Measurements from ENCODE around the gene OBI1. TPM values are rescaled to one million over a fixed set of nuclear protein-coding genes. Genes with fewer than 3 reads are reported as not detected.

OBI1 gene
- 9.8 TPM for polyA plus RNA-seq

- Mint-ChIP-seq H3K9me3 (no peaks in the 10 kb centered on the region), H3K4me3 (peak within 1 kb of the TSS; percentile 94 to 100 (median 100)), H3K27ac (peak within 1 kb of the TSS; percentile 68 to 96 (median 96)), H3K4me1 (peaks cover 25 to 37% (median 37%) of the 10 kb centered on the region in 3 donors), H3K36me3 (peaks cover 1% of the 10 kb centered on the region), H3K27me3 (peaks cover 1% of the 10 kb centered on the region)
These were observed at the start of gene OBI1 for GRCh38 chr13:78658630-78659449. Gene OBI1 (minus strand): TSS chr13:78659155. CDS start chr13:78659120, 35 bp downstream.

GRCh38 chr13:78701383-78701782 lies 42.4 kb upstream of the OBI1 start:
- no peaks in the 10 kb centered on the region for H3K27me3 Mint-ChIP-seq
- peaks cover 0 to 5% (median 4%) of the 10 kb centered on the region in 3 donors for H3K9me3 Mint-ChIP-seq
- H3K4me3 Mint-ChIP-seq: no peak overlapping the region
- no peaks in the 10 kb centered on the region for H3K36me3 Mint-ChIP-seq
- H3K4me1 Mint-ChIP-seq: no peaks in the 10 kb centered on the region
- H3K27ac Mint-ChIP-seq: no peak overlapping the region

- H3K36me3 Mint-ChIP-seq: no peaks in the 10 kb centered on the region
- H3K9me3 Mint-ChIP-seq: peaks cover 0 to 5% (median 4%) of the 10 kb centered on the region in 3 donors
- H3K27me3 Mint-ChIP-seq: no peaks in the 10 kb centered on the region
- H3K27ac Mint-ChIP-seq: no peak overlapping the region
- no peak overlapping the region for H3K4me3 Mint-ChIP-seq
- H3K4me1 Mint-ChIP-seq: no peaks in the 10 kb centered on the region
These were observed 41.4 kb upstream of the OBI1 start for GRCh38 chr13:78700121-78700910.

- H3K27me3 Mint-ChIP-seq: peaks cover 8% of the 10 kb centered on the region
- H3K36me3 Mint-ChIP-seq: no peaks in the 10 kb centered on the region
- no peaks in the 10 kb centered on the region for H3K4me1 Mint-ChIP-seq
- H3K4me3 Mint-ChIP-seq: no peak overlapping the region
- H3K27ac Mint-ChIP-seq: no peak overlapping the region
- peaks cover 0 to 2% (median 0%) of the 10 kb centered on the region in 3 donors for H3K9me3 Mint-ChIP-seq
These were observed 30.1 kb upstream of the OBI1 start for GRCh38 chr13:78689011-78689410.

- H3K9me3 Mint-ChIP-seq: peaks cover 0 to 2% (median 0%) of the 10 kb centered on the region in 3 donors
- no peak overlapping the region for H3K27ac Mint-ChIP-seq
- H3K4me1 Mint-ChIP-seq: no peaks in the 10 kb centered on the region
- no peak overlapping the region for H3K4me3 Mint-ChIP-seq
- H3K36me3 Mint-ChIP-seq: no peaks in the 10 kb centered on the region
- peaks cover 6% of the 10 kb centered on the region for H3K27me3 Mint-ChIP-seq
These were observed 27.5 kb upstream of the OBI1 start for GRCh38 chr13:78686461-78686860.

GRCh38 chr13:78680576-78681350 lies 21.8 kb upstream of the OBI1 start:
- Mint-ChIP-seq H3K36me3 (no peaks in the 10 kb centered on the region), H3K27ac (no peak overlapping the region), H3K27me3 (peaks cover 2% of the 10 kb centered on the region), H3K4me1 (no peaks in the 10 kb centered on the region), H3K9me3 (no peaks in the 10 kb centered on the region), H3K4me3 (no peak overlapping the region)

GRCh38 chr13:78680115-78680561 lies 21.2 kb upstream of the OBI1 start:
- no peaks in the 10 kb centered on the region for H3K9me3 Mint-ChIP-seq
- H3K4me3 Mint-ChIP-seq: no peak overlapping the region
- no peak overlapping the region for H3K27ac Mint-ChIP-seq
- H3K27me3 Mint-ChIP-seq: peaks cover 2% of the 10 kb centered on the region
- H3K4me1 Mint-ChIP-seq: no peaks in the 10 kb centered on the region
- no peaks in the 10 kb centered on the region for H3K36me3 Mint-ChIP-seq

- H3K4me1 Mint-ChIP-seq: no peaks in the 10 kb centered on the region
- H3K9me3 Mint-ChIP-seq: no peaks in the 10 kb centered on the region
- H3K36me3 Mint-ChIP-seq: no peaks in the 10 kb centered on the region
- H3K27ac Mint-ChIP-seq: no peak overlapping the region
- H3K4me3 Mint-ChIP-seq: no peak overlapping the region
- peaks cover 3% of the 10 kb centered on the region for H3K27me3 Mint-ChIP-seq
These were observed 20.4 kb upstream of the OBI1 start for GRCh38 chr13:78679329-78679728.

GRCh38 chr13:78675112-78675511 lies 16.2 kb upstream of the OBI1 start:
- Mint-ChIP-seq H3K4me3 (no peak overlapping the region), H3K4me1 (no peaks in the 10 kb centered on the region), H3K27ac (no peak overlapping the region), H3K9me3 (no peaks in the 10 kb centered on the region), H3K27me3 (peaks cover 1% of the 10 kb centered on the region), H3K36me3 (no peaks in the 10 kb centered on the region)

- Mint-ChIP-seq H3K4me1 (no peaks in the 10 kb centered on the region), H3K9me3 (no peaks in the 10 kb centered on the region), H3K4me3 (no peak overlapping the region)
These were observed 15.7 kb upstream of the OBI1 start for GRCh38 chr13:78674638-78675037.

GRCh38 chr13:78662467-78662866 lies 3.5 kb upstream of the OBI1 start:
- Mint-ChIP-seq H3K27ac (no peak overlapping the region), H3K4me1 (peaks cover 20 to 35% (median 24%) of the 10 kb centered on the region in 3 donors), H3K9me3 (no peaks in the 10 kb centered on the region), H3K4me3 (peak overlapping the region in 2 of 4 donors; percentile 14 to 18), H3K36me3 (peaks cover 4% of the 10 kb centered on the region), H3K27me3 (peaks cover 1% of the 10 kb centered on the region)

More at GRCh38 chr13:78674638-78675037, 15.7 kb upstream of the OBI1 start:
- Mint-ChIP-seq H3K27me3 (peaks cover 1% of the 10 kb centered on the region), H3K27ac (peak overlapping the region in 1 of 3 donors; percentile 12), H3K36me3 (no peaks in the 10 kb centered on the region)

- H3K4me1 Mint-ChIP-seq: peaks cover 23 to 36% (median 30%) of the 10 kb centered on the region in 3 donors
- H3K9me3 Mint-ChIP-seq: no peaks in the 10 kb centered on the region
- H3K36me3 Mint-ChIP-seq: peaks cover 4% of the 10 kb centered on the region
- peak overlapping the region; percentile 68 to 96 (median 74) for H3K27ac Mint-ChIP-seq
- peaks cover 1% of the 10 kb centered on the region for H3K27me3 Mint-ChIP-seq
- peak overlapping the region; percentile 94 to 100 (median 100) for H3K4me3 Mint-ChIP-seq
These were observed 1.5 kb upstream of the OBI1 start for GRCh38 chr13:78660495-78660857.

GRCh38 chr13:78659732-78660494 lies 958 bp upstream of the OBI1 start:
- H3K36me3 Mint-ChIP-seq: peaks cover 4% of the 10 kb centered on the region
- no peaks in the 10 kb centered on the region for H3K9me3 Mint-ChIP-seq
- peaks cover 1% of the 10 kb centered on the region for H3K27me3 Mint-ChIP-seq
- peak overlapping the region; percentile 94 to 100 (median 100) for H3K4me3 Mint-ChIP-seq
- H3K27ac Mint-ChIP-seq: peak overlapping the region; percentile 68 to 96 (median 96)
- H3K4me1 Mint-ChIP-seq: peaks cover 23 to 38% (median 35%) of the 10 kb centered on the region in 3 donors

- Mint-ChIP-seq H3K36me3 (peaks cover 1% of the 10 kb centered on the region), H3K27me3 (peaks cover 1% of the 10 kb centered on the region), H3K4me3 (peak overlapping the region; percentile 94 to 100 (median 100)), H3K9me3 (no peaks in the 10 kb centered on the region), H3K27ac (peak overlapping the region; percentile 68 to 96 (median 96)), H3K4me1 (peaks cover 25 to 37% (median 37%) of the 10 kb centered on the region in 3 donors)
These were observed 435 bp upstream of the OBI1 start for GRCh38 chr13:78659450-78659730.
